H1 (cell line): ENCODE results near the gene ZDHHC22. TPM values are rescaled to one million over a fixed set of nuclear protein-coding genes. Genes with fewer than 3 reads are reported as not detected.

ENCODE experiments used
- BCL11A ChIP-seq, 2 experiments: IDR thresholded peaks; one replicate each; pipeline ENCODE4 v1.6.1; 2011; ENCODE audit warnings: low read depth in 2 of 2, low read length in 2 of 2, mild to moderate bottlenecking in 2 of 2
- CHD2 ChIP-seq: IDR thresholded peaks from 2 replicates; pipeline ENCODE4 v1.6.1; 2012; ENCODE audit warnings: low read length, improper control_type of control experiment
- CREB1 ChIP-seq: IDR thresholded peaks from 2 replicates; pipeline ENCODE4 v1.6.1; 2012; ENCODE audit warnings: inconsistent platforms
- JUN ChIP-seq: IDR thresholded peaks from 2 replicates; pipeline ENCODE4 v1.6.1; 2011; ENCODE audit warnings: low read depth, mild to moderate bottlenecking, improper control_type of control experiment, low read length
- MAFK ChIP-seq: IDR thresholded peaks from 2 replicates; pipeline ENCODE4 v1.6.1; 2012; ENCODE audit warnings: low read depth, mild to moderate bottlenecking, improper control_type of control experiment, low read length
- RFX5 ChIP-seq: IDR thresholded peaks from 2 replicates; pipeline ENCODE4 v1.6.1; 2011; ENCODE audit warnings: low read depth, low read length, improper control_type of control experiment, borderline replicate concordance
- RNF2 ChIP-seq: fragments of 200-900, 300-1000 bp; sonication (generic); IDR thresholded peaks from 2 replicates; pipeline ENCODE4 v1.7.1; 2016; ENCODE audit warnings: borderline replicate concordance, low read depth, mild to moderate bottlenecking, antibody characterized with exemption, low read length; ENCODE audit not compliant: poor library complexity, severe bottlenecking; ENCODE audit errors: missing control alignments
- SIN3A ChIP-seq, 2 experiments: IDR thresholded peaks in 1 of 2; conservative IDR thresholded peaks in 1 of 2; 2 replicates each; pipeline ENCODE4 v1.6.1; 2011 to 2012; ENCODE audit warnings: low read length in 2 of 2, improper control_type of control experiment in 1 of 2, low read depth in 1 of 2, mild to moderate bottlenecking in 1 of 2
- SP1 ChIP-seq: IDR thresholded peaks from 2 replicates; pipeline ENCODE4 v1.6.1; 2011; ENCODE audit warnings: low read depth, low read length
- SUZ12 ChIP-seq: fragments of 200-600 bp; sonication (generic); IDR thresholded peaks from 2 replicates; pipeline ENCODE4 v1.6.1; 2012; ENCODE audit warnings: mild to moderate bottlenecking, inconsistent platforms, low read length, moderate library complexity, mixed read lengths
- TEAD4 ChIP-seq: IDR thresholded peaks from 2 replicates; pipeline ENCODE4 v1.6.1; 2012; ENCODE audit warnings: low read depth, low read length, inconsistent platforms, mixed read lengths
- polyA plus RNA-seq, 7 experiments: library from polyadenylated mRNA; depleted of rRNA in 3 of 7; stranded (reverse) in 5 of 7; unstranded in 2 of 7; fragments of >200 nt in 5 of 7; fragments of 200-250 nt in 2 of 7; gene quantifications; 1 replicate in 5 of 7; 2 replicates in 1 of 7; 4 replicates in 1 of 7; pipeline versions ENCODE4 v1.2.1 to v1.2.3, GENCODE V29; 2011 to 2013; ENCODE audit warnings: missing spikeins in 2 of 7, mixed read lengths in 2 of 7
- total RNA-seq: library from RNA; stranded (reverse); fragmentation: NEBNext Ultra II Directional; extraction: Animal tissue kit (Norgen Biotek cat#: 25700); gene quantifications from 2 replicates; pipeline ENCODE4 v1.2.1, GENCODE V29; 2021
- TF ChIP-seq, protein P1 (sequence below): fragments of 300-600 bp; sonication (generic); IDR thresholded peaks from 2 replicates; pipeline ENCODE4 v1.7.1; 2012; ENCODE audit warnings: low read length, moderate library complexity, mild to moderate bottlenecking, inconsistent platforms; ENCODE audit not compliant: insufficient replicate concordance

The ZDHHC22 gene
- total and polyA plus RNA-seq, 2 of the 8 experiments (the other 6 are each of a cell fraction or from before 2014, with no cell fraction given), result 23.8 to 55.2 TPM

DNA sequence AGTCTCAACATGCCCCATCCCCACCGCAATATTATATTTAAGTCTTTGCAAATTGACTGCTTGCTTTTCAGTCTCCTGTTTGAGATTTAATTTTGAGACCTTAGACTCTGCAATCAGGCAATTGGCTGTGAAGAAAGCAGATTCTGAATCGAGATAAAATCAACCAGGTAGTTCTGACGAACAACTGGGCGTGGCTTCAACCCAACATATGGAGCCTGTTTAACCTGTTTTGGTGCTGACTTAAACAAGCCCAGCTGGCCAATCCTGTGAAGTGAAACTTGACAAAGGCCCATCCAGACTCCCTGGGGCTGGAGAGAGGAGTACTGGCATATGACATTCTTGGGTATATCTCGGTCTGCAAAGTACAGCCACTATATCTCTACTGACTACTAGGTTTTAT lies 53.4 kb downstream of the ZDHHC22 start (continued):
- TF ChIP-seq, protein P1, sequence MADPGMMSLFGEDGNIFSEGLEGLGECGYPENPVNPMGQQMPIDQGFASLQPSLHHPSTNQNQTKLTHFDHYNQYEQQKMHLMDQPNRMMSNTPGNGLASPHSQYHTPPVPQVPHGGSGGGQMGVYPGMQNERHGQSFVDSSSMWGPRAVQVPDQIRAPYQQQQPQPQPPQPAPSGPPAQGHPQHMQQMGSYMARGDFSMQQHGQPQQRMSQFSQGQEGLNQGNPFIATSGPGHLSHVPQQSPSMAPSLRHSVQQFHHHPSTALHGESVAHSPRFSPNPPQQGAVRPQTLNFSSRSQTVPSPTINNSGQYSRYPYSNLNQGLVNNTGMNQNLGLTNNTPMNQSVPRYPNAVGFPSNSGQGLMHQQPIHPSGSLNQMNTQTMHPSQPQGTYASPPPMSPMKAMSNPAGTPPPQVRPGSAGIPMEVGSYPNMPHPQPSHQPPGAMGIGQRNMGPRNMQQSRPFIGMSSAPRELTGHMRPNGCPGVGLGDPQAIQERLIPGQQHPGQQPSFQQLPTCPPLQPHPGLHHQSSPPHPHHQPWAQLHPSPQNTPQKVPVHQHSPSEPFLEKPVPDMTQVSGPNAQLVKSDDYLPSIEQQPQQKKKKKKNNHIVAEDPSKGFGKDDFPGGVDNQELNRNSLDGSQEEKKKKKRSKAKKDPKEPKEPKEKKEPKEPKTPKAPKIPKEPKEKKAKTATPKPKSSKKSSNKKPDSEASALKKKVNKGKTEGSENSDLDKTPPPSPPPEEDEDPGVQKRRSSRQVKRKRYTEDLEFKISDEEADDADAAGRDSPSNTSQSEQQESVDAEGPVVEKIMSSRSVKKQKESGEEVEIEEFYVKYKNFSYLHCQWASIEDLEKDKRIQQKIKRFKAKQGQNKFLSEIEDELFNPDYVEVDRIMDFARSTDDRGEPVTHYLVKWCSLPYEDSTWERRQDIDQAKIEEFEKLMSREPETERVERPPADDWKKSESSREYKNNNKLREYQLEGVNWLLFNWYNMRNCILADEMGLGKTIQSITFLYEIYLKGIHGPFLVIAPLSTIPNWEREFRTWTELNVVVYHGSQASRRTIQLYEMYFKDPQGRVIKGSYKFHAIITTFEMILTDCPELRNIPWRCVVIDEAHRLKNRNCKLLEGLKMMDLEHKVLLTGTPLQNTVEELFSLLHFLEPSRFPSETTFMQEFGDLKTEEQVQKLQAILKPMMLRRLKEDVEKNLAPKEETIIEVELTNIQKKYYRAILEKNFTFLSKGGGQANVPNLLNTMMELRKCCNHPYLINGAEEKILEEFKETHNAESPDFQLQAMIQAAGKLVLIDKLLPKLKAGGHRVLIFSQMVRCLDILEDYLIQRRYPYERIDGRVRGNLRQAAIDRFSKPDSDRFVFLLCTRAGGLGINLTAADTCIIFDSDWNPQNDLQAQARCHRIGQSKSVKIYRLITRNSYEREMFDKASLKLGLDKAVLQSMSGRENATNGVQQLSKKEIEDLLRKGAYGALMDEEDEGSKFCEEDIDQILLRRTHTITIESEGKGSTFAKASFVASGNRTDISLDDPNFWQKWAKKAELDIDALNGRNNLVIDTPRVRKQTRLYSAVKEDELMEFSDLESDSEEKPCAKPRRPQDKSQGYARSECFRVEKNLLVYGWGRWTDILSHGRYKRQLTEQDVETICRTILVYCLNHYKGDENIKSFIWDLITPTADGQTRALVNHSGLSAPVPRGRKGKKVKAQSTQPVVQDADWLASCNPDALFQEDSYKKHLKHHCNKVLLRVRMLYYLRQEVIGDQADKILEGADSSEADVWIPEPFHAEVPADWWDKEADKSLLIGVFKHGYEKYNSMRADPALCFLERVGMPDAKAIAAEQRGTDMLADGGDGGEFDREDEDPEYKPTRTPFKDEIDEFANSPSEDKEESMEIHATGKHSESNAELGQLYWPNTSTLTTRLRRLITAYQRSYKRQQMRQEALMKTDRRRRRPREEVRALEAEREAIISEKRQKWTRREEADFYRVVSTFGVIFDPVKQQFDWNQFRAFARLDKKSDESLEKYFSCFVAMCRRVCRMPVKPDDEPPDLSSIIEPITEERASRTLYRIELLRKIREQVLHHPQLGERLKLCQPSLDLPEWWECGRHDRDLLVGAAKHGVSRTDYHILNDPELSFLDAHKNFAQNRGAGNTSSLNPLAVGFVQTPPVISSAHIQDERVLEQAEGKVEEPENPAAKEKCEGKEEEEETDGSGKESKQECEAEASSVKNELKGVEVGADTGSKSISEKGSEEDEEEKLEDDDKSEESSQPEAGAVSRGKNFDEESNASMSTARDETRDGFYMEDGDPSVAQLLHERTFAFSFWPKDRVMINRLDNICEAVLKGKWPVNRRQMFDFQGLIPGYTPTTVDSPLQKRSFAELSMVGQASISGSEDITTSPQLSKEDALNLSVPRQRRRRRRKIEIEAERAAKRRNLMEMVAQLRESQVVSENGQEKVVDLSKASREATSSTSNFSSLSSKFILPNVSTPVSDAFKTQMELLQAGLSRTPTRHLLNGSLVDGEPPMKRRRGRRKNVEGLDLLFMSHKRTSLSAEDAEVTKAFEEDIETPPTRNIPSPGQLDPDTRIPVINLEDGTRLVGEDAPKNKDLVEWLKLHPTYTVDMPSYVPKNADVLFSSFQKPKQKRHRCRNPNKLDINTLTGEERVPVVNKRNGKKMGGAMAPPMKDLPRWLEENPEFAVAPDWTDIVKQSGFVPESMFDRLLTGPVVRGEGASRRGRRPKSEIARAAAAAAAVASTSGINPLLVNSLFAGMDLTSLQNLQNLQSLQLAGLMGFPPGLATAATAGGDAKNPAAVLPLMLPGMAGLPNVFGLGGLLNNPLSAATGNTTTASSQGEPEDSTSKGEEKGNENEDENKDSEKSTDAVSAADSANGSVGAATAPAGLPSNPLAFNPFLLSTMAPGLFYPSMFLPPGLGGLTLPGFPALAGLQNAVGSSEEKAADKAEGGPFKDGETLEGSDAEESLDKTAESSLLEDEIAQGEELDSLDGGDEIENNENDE, result no peak
- TF ChIP-seq BCL11A (IDR thresholded peaks at IDR 0.05; ENCODE audit: low read depth in 2 of 2, low read length in 2 of 2) (peak in 1 of 2 experiments; percentile 0), SIN3A (conservative IDR thresholded peaks at IDR 0.05 in 1 of 2, IDR thresholded peaks at IDR 0.05 in 1 of 2; ENCODE audit: low read depth in 1 of 2, low read length in 2 of 2) (0 out of 4 replicates have a peak, but pooled peaks of 1 of the 2 experiments have one; percentile 72), SUZ12 (no peak), TEAD4 (peak; percentile 50; the same call in 1 of the 2 replicates), JUN (no peak), MAFK (no peak), RFX5 (no peak), CREB1 (0 out of 2 replicates have a peak, but pooled peaks have one; percentile 23), SP1 (peak; percentile 94), RNF2 (no peak), CHD2 (peak; percentile 34; the same call in 1 of the 2 replicates)
